Activated CD8-positive, alpha-beta memory T cell treated with anti-CD3 and anti-CD28 coated beads for 1 hour (primary cell): ENCODE data around the gene F2R.
"Not testable (repeated sequence)": the region's sequence is repeated elsewhere in the genome, so short reads cannot be mapped to it uniquely, and the experiment has no call there.

ENCODE experiments used
- DNase-seq, 2 donors: peaks; one replicate each; pipeline ENCODE4 v3.0.0-alpha.2; 2020; ENCODE audit warnings: low read depth in 1 of 2; ENCODE audit errors: extremely low read depth in 1 of 2

F2R gene

GRCh38 chr5:76717222-76718083 is 1.5 kb downstream of the F2R start:
- DNase-seq: no peak

- no peak for DNase-seq
Observed at GRCh38 chr5:76718381-76718832, 2.5 kb downstream of the F2R start.

GRCh38 chr5:76718880-76719279 is 3.0 kb downstream of the F2R start:
- no peak for DNase-seq

- no peak for DNase-seq
Observed at GRCh38 chr5:76720988-76721569, 5.2 kb downstream of the F2R start.

- DNase-seq: no peak
Observed at GRCh38 chr5:76723266-76723665, 7.3 kb downstream of the F2R start.

- DNase-seq: no peak
Observed at GRCh38 chr5:76723906-76724305, 8.0 kb downstream of the F2R start.

- DNase-seq: no peak
Observed at GRCh38 chr5:76724871-76725270, 8.9 kb downstream of the F2R start.

- DNase-seq: no peak
Observed at GRCh38 chr5:76728965-76729364, 13.0 kb downstream of the F2R start.

- DNase-seq: no peak
Observed at GRCh38 chr5:76729373-76730290, 13.7 kb downstream of the F2R start.

GRCh38 chr5:76732405-76733048 is 16.6 kb downstream of the F2R start:
- no peak for DNase-seq

- no peak for DNase-seq
Observed at GRCh38 chr5:76733049-76733417, 17.1 kb downstream of the F2R start.

GRCh38 chr5:76735762-76736545 is 20.0 kb downstream of the F2R start:
- no peak for DNase-seq

- DNase-seq: no peak
Observed at GRCh38 chr5:76736679-76737556, 21.0 kb downstream of the F2R start.

- DNase-seq: no peak
Observed at GRCh38 chr5:76737846-76738245, 21.9 kb downstream of the F2R start.

GRCh38 chr5:76741506-76741905 is 25.6 kb downstream of the F2R start:
- DNase-seq: not testable (repeated sequence)

GRCh38 chr5:76742583-76742982 is 26.7 kb downstream of the F2R start:
- DNase-seq: no peak

- DNase-seq: no peak
Observed at GRCh38 chr5:76744632-76745031, 28.7 kb downstream of the F2R start.

GRCh38 chr5:76745670-76746069 is 29.7 kb downstream of the F2R start:
- DNase-seq: no peak

GRCh38 chr5:76746677-76747076 is 30.8 kb downstream of the F2R start:
- DNase-seq: no peak
